Osteoblast (primary cell): Measurements from ENCODE around the gene ID3. TPM values are rescaled to one million over a fixed set of nuclear protein-coding genes. Genes with fewer than 3 reads are reported as not detected.

ENCODE experiments used
- DNase-seq: peaks from one replicate; pipeline ENCODE4 v3.0.0; 2011; ENCODE audit warnings: low spot score, mixed read lengths; ENCODE audit not compliant: insufficient read length; ENCODE audit errors: missing footprints
- H2AFZ ChIP-seq: 2 replicates; pipeline ENCODE4 v1.6.0; 2011; ENCODE audit warnings: mild to moderate bottlenecking, low read length
- H3K27ac ChIP-seq: 2 replicates; pipeline ENCODE4 v1.5.1; 2011; ENCODE audit warnings: mild to moderate bottlenecking, low read depth, low read length, moderate library complexity
- H3K27me3 ChIP-seq: 2 replicates; pipeline ENCODE4 v1.6.0; 2012; ENCODE audit warnings: mild to moderate bottlenecking, control low read depth, inconsistent platforms, low read length, moderate library complexity; ENCODE audit not compliant: insufficient read depth
- H3K36me3 ChIP-seq: 2 replicates; pipeline ENCODE4 v1.5.1; 2011; ENCODE audit warnings: mild to moderate bottlenecking, low read length, control low read depth, moderate library complexity; ENCODE audit not compliant: insufficient read depth
- H3K4me1 ChIP-seq: 2 replicates; pipeline ENCODE4 v1.5.1; 2011; ENCODE audit warnings: mild to moderate bottlenecking, low read length, control low read depth, moderate library complexity; ENCODE audit not compliant: insufficient read depth
- H3K4me2 ChIP-seq: 2 replicates; pipeline ENCODE4 v1.6.0; 2011; ENCODE audit warnings: mild to moderate bottlenecking, low read length; ENCODE audit not compliant: insufficient read depth
- H3K4me3 ChIP-seq: fragments of 200-600 bp; sonication (generic); 3 replicates; pipeline ENCODE4 v1.5.1; 2012; ENCODE audit warnings: mild to moderate bottlenecking, low read length, inconsistent platforms; ENCODE audit not compliant: insufficient read depth
- H3K79me2 ChIP-seq: 2 replicates; pipeline ENCODE4 v1.6.0; 2012; ENCODE audit warnings: mild to moderate bottlenecking, low read length, control low read depth, inconsistent platforms; ENCODE audit not compliant: insufficient read depth
- H3K9me3 ChIP-seq: 2 replicates; pipeline ENCODE4 v1.5.1; 2011; ENCODE audit warnings: low read depth, low read length, control low read depth
- H4K20me1 ChIP-seq: 2 replicates; pipeline ENCODE4 v1.6.0; 2012; ENCODE audit warnings: mild to moderate bottlenecking, low read length, control low read depth; ENCODE audit not compliant: insufficient read depth
- CTCF ChIP-seq: IDR thresholded peaks from 2 replicates; pipeline ENCODE4 v1.5.1; 2011; ENCODE audit warnings: mild to moderate bottlenecking, low read depth, low read length, moderate library complexity; ENCODE audit errors: extremely low read depth
- total RNA-seq: library from RNA; depleted of rRNA; stranded (reverse); fragments of >200 nt; gene quantifications from 2 replicates; pipeline ENCODE4 v1.2.3, GENCODE V29; 2012

ID3 gene
- total RNA-seq, 1 donor = 240 TPM

GRCh38 chr1:23555270-23555985 is 3.9 kb downstream of the ID3 start:
- no peaks in the 10 kb centered on the region for H3K9me3 ChIP-seq
- H3K36me3 ChIP-seq = peaks cover 10% of the 10 kb centered on the region
- H4K20me1 ChIP-seq = peaks cover 20% of the 10 kb centered on the region
- H3K4me1 ChIP-seq = peaks cover 40% of the 10 kb centered on the region
- H3K4me3 ChIP-seq = peak overlapping the region; percentile 90
- peaks cover 24% of the 10 kb centered on the region for H3K79me2 ChIP-seq
- no peak overlapping the region for H2AFZ ChIP-seq
- peak overlapping the region; percentile 97 for H3K27ac ChIP-seq
- DNase-seq = peak; percentile 84
- no peak for TF ChIP-seq CTCF
- H3K4me2 ChIP-seq = peak overlapping the region; percentile 95
- no peaks in the 10 kb centered on the region for H3K27me3 ChIP-seq

GRCh38 chr1:23554481-23555269 is 4.6 kb downstream of the ID3 start:
- DNase-seq = peak; percentile 99
- peaks cover 10% of the 10 kb centered on the region for H3K36me3 ChIP-seq
- no peaks in the 10 kb centered on the region for H3K27me3 ChIP-seq
- peak overlapping the region; percentile 95 for H3K4me2 ChIP-seq
- H3K4me3 ChIP-seq = peak overlapping the region; percentile 90
- no peaks in the 10 kb centered on the region for H3K9me3 ChIP-seq
- peak overlapping the region; percentile 97 for H3K27ac ChIP-seq
- H3K79me2 ChIP-seq = peaks cover 24% of the 10 kb centered on the region
- peaks cover 32% of the 10 kb centered on the region for H3K4me1 ChIP-seq
- TF ChIP-seq CTCF = no peak
- H4K20me1 ChIP-seq = peaks cover 20% of the 10 kb centered on the region
- H2AFZ ChIP-seq = no peak overlapping the region

- no peak for TF ChIP-seq CTCF
- Histone ChIP-seq H3K4me3 (peak overlapping the region; percentile 90), H3K4me1 (peaks cover 31% of the 10 kb centered on the region), H4K20me1 (peaks cover 20% of the 10 kb centered on the region), H3K27ac (peak overlapping the region; percentile 3), H3K79me2 (peaks cover 23% of the 10 kb centered on the region), H3K4me2 (peak overlapping the region; percentile 67), H2AFZ (no peak overlapping the region), H3K36me3 (peaks cover 10% of the 10 kb centered on the region), H3K9me3 (no peaks in the 10 kb centered on the region), H3K27me3 (no peaks in the 10 kb centered on the region)
- DNase-seq = no peak
Measured at GRCh38 chr1:23554127-23554480, 5.2 kb downstream of the ID3 start.
